Fibroblast of skin of back (primary cell): ENCODE data around the gene ADGRG1.

ENCODE experiments used
- DNase-seq: peaks from one replicate; pipeline ENCODE4 v3.0.0-alpha.2; 2013

ADGRG1 gene

GRCh38 chr16:57620335-57621231, 7.8 kb upstream of the ADGRG1 start:
- no peak for DNase-seq

- DNase-seq: no peak
Measured at GRCh38 chr16:57621521-57622271, 6.7 kb upstream of the ADGRG1 start.

- DNase-seq: no peak
Measured at GRCh38 chr16:57622361-57623250, 5.8 kb upstream of the ADGRG1 start.

GRCh38 chr16:57623251-57624043, 5.0 kb upstream of the ADGRG1 start:
- no peak for DNase-seq

GRCh38 chr16:57624044-57624688, 4.3 kb upstream of the ADGRG1 start:
- no peak for DNase-seq

- no peak for DNase-seq
Measured at GRCh38 chr16:57624806-57625500, 3.5 kb upstream of the ADGRG1 start.

GRCh38 chr16:57626420-57627170, 1.8 kb upstream of the ADGRG1 start:
- DNase-seq: no peak

GRCh38 chr16:57627184-57627871, 1.1 kb upstream of the ADGRG1 start:
- peak; percentile 90 for DNase-seq

GRCh38 chr16:57628783-57629293, 408 bp downstream of the ADGRG1 start:
- no peak for DNase-seq

GRCh38 chr16:57629516-57630406, 1.3 kb downstream of the ADGRG1 start:
- no peak for DNase-seq

- DNase-seq: no peak
Measured at GRCh38 chr16:57630407-57630797, 2.0 kb downstream of the ADGRG1 start.

- no peak for DNase-seq
Measured at GRCh38 chr16:57630931-57631845, 2.8 kb downstream of the ADGRG1 start.

- DNase-seq: no peak
Measured at GRCh38 chr16:57632568-57632967, 4.1 kb downstream of the ADGRG1 start.

GRCh38 chr16:57633383-57634064, 5.1 kb downstream of the ADGRG1 start:
- DNase-seq: no peak

- DNase-seq: peak; percentile 82
Measured at GRCh38 chr16:57634171-57634570, 5.7 kb downstream of the ADGRG1 start.
